PC-3 (cell line): ENCODE data around the gene APOBEC2.

Experiments used
- CTCF ChIP-seq: fragments of 300-600 bp; sonication (generic); conservative IDR thresholded peaks from 2 replicates; pipeline ENCODE4 v1.5.1; 2017; ENCODE audit warnings: antibody characterized with exemption, low read depth, mild to moderate bottlenecking, low read length
- EZH2 ChIP-seq: fragments of 300-600 bp; sonication (generic); IDR thresholded peaks from one replicate; pipeline ENCODE4 v1.6.1; 2017; ENCODE audit warnings: antibody characterized with exemption, mild to moderate bottlenecking, low read length; ENCODE audit not compliant: unreplicated experiment
- EZH2phosphoT487 ChIP-seq: fragments of 300-600 bp; sonication (generic); IDR thresholded peaks from 2 replicates; pipeline ENCODE4 v1.6.1; 2018; ENCODE audit warnings: mild to moderate bottlenecking, antibody characterized with exemption, low read length, borderline replicate concordance

- no peak for TF ChIP-seq CTCF
- TF ChIP-seq EZH2: no peak
- no peak for TF ChIP-seq EZH2phosphoT487
These were observed 19.2 kb downstream of the APOBEC2 start, which contains the start of gene OARD1 for GRCh38 chr6:41071923-41072835.
